Stimulated activated CD4-positive, alpha-beta T cell treated with anti-CD3 and anti-CD28 coated beads, Interleukin-4, amount 100 ng/mL, for 1 hour (primary cell): ENCODE results near the gene FAM81B.
"Not testable (repeated sequence)": the region's sequence is repeated elsewhere in the genome, so short reads cannot be mapped to it uniquely, and the experiment has no call there.

Experiments used
- DNase-seq: peaks from one replicate; pipeline ENCODE4 v3.0.0-alpha.2; 2020

FAM81B gene, protein sequence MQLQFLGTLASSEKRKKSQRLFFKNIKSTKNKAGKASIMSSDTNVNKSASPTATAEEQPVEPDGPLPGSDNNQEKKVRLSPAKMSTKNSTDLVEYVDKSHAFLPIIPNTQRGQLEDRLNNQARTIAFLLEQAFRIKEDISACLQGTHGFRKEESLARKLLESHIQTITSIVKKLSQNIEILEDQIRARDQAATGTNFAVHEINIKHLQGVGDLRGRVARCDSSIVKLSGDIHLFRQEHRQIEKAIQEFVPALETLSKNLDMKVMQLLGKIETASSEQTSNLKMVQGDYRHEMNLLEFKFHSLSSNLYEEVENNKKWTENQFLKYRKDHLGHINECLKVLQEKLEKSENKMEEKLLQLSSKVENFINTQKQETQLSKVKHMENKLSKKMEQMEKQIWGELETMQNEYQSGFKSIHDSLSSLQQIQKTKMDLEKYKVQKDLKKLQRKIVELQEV

DNA sequence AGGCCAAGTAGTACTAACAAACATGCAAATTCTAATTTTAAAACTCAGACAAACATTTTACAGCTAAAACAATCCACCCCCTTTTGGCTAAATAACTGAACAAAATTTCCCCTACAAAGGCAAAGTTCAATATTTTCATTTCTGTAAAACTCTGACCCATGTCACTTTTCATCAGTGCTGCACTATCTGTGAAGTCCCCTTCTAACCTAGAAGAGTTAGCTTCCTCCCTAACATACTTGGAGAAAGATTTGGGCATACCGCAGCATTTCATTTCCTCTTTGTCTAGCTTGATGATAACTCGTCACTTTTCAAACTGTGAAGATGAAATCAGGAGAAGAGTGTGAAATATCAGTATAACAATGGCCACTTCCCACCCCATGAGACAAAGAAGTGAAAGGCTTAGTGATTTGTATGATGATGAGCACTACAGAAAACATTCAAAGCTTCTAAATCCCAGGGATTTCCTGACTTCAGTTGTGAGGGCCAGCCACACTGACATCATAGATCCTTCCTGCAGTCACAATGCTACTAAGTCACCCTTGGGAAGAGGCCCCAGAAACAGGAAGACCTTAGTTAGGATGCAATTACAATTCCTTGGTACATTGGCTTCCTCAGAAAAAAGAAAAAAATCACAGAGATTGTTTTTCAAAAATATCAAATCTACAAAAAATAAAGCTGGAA, at the start of gene FAM81B:
Gene FAM81B, plus strand, starts transcription at position 555 of the 681 bp plus-strand sequence. Its CDS starts 24 bp downstream, at position 579.
- no peak for DNase-seq

DNA sequence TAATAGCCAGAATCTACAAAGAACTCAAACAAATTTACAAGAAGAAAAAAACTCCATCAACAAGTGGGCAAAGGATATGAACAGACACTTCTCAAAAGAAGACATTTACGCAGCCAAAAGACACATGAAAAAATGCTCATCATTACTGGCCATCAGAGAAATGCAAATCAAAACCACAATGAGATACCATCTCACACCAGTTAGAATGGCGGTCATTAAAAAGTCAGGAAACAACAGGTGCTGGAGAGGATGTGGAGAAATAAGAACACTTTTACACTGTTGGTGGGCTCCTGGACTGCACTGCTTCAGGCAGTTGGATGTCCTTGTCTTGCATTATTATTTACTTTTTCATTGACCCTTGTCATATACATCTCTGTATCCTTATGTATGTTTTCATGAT, 49.7 kb upstream of the FAM81B start:
- not testable (repeated sequence) for DNase-seq

DNA sequence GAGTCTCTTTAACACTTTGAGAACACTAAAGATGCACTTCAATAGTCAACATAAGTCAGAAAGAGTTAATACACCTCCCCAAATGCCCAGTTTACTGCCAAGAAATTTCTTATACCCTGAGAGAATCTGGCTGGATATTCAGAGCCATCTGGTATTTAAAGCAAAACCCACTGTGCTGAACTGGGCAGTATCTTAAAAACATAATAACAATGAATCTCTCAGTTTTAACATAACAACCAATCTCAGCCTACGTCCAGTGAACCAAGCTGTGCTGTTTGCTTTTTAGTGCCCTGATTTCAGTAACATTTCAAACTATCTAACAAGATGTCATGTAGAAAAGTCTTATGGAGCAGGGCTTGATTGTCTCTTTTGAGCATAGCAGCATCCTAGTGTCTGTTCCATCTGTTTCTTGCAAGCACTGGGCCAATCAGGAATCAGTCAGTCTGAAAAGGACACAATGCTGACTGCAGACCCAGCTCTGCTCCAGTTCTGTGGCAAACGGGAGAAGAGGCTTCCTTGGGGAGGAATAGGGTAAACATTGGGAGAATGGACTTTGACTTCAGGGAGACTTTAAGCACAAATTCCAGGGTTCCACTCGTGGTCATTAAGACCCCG, 43.6 kb upstream of the FAM81B start:
- DNase-seq = no peak

DNA sequence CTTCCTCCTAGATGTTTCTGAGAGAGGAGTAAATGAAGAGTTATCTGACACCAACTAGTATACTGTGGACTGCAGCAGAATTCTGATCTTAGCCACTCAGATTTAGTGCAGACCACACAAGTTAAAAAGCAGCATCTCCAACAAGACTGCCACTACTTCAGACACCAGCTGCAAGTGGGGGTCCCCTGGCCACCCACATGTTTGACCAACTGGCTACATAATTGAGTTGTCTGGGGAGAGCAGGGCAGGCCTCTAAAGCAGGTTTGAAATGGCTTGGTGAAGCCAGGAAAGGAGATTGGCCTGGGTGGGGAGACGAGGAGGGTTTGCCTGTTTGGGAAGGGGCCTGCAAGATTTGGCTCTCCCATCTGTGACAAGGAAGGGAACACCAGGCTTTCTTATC, 40.5 kb upstream of the FAM81B start:
- no peak for DNase-seq

DNA sequence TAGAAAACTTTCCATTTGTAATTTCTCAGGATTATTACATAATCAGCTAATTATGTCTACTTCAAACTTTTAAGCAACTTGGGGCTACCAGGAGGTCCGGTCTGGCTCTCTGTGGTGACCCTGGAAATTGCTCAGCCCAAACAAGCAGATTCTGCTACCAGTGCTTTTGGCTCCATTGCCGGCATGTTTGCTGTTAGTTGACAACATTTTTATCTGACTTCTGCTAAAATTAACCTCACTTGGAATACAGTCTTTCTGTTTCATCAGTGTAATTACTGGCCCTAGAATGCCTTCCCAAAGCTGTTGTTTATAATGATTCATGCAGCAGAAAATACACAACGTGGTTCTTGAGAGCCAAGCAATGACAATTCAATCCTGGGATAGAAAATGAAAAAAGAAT, 38.5 kb upstream of the FAM81B start:
- no peak for DNase-seq

DNA sequence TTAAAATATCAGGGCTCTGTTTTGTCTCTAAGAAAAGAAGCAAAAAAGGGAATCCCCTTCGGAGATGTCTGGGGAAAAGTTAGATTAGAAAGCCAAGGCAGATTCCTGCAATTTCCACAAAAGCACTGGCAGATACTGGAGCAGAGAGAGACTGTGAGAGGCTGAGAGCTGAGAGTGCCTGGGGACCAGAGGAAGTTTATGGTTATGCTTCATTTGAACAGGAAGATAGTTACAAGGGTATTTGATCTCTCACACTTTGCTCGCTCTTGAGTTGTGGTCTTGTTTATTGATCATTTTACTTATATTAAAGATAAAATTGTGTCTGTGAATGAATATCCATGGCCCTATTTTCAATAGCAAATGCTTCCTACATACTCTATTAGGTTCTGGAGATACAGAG, 32.8 kb upstream of the FAM81B start:
- no peak for DNase-seq

DNA sequence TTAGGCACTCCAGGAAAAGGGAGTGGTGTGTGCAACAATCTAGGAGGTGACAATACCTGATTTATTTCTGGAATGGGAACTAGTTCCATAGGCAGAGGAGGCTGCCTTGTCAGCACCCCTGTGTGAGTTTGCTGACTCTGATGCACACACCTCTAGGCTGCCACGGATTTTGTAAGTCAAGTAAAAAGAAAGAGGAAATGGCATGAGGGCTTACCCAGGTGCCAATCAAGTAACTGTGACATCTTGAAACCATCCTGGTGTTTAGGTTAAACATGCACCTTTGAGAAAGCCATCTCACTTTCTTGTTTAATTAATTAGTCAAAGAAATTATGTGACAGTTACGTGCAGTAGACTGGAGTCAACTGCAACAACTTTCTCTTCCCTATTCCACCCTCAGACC, 32.3 kb upstream of the FAM81B start:
- no peak for DNase-seq

DNA sequence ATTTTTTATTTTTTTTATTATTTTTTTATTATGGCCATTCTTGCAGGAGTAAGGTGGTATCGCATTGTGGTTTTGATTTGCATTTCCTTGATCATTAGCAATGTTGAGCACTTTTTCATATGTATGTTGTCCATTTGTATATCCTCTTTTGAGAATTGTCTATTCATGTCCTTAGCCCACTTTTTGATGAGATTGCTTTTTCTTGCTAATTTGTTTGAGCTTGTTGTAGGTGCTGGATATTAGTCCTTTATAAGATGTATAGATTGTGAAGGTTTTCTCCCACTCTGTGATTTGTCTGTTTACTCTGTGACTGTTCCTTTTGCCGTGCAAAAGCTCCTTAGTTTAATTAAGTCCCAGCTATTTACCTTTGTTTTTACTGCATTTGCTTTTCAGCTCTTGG, 30.5 kb upstream of the FAM81B start:
- DNase-seq = not testable (repeated sequence)

DNA sequence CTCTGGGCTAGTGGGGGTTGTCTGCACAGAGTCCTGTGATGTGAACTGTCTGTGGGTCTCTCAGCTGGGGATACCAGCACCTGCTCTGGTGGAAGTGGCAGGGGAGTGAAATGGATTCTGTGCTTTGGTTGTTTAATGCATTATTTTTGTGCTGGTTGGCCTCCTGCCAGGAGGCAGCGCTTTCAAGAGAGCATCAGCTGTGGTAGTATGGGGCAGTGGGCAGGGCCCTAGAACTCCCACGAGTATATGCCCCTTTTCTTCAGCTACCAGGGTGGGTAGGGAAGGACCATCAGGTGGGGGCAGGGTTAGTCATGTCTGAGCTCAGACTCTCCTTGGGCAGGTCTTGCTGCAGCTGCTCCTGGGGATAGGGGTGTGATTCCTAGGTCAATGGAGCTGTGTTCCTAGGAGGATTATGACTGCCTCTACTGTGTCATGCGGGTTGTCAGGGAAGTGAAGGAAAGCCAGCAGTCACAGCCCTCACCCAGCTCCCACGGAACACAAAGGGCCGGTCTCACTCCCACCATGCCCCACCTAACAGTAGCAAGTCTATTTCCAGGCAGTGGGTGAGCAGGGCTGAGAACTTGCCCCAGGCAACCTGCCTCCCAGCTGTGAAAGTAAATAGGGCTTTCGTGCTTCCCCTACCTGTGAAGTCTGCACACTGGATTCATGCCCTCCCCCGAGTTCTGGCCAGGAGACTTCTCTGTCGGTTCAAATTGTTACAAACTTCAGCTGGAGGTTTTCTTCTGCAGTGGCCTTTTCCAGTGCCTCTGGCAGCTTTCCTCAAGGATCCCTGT, 25.7 kb upstream of the FAM81B start:
- DNase-seq = no peak

DNA sequence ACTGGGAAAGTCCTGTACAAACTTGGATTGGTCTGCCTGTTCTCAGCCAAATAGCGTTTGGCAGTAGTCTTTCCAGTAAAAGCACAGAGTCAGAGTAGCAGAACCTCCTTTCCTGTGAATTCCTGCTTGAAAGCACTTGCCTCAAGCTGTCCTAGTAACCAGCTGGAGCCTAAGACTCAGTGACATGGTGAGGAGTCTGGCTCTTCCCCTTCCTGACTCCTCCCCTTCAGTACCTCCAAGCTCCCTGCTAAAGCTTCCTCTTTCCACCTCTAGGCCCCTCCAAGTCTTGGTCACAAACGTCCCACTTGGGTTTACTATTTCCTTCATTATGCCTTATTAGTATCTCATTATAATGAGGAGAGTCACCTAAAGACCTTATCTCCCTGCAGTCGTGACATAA, 21.4 kb upstream of the FAM81B start:
- no peak for DNase-seq

DNA sequence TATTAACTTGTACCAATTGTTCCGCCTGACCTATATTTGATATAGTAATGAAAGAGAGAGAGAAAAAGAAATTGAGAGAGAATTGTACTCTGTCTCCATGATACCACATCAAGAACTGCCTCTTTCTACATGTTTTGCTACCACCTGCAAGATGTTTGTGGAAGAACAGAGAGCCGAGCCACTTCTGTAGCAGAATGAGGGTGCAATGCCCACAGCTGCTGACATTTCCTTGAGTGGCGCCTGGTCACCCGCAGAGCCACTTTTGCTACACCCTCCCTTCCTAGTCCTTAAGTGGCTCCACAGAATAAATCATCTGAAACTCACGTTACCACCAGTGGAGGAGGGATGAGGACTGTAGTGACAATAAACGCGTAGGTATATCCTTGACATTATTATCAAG, 17.1 kb upstream of the FAM81B start:
- no peak for DNase-seq

DNA sequence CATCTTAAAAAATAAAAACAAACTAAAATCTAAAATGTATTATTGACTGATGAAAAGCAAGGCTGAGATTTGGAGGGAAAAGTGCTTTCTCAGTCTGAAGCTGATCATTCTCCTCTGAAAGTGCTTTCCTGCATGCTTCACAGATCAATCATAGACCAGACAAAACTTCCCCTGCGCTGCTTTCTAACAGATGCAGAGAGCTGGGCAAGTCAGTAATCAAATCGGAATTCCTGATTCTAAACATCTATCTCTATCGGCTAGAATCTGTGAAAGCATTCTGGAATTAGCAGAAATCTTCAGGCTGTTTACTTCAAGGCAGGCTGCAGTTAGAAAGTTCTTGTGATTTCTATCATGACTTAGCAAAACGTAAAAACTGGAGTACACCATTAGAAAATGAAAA, 15.6 kb upstream of the FAM81B start:
- no peak for DNase-seq

DNA sequence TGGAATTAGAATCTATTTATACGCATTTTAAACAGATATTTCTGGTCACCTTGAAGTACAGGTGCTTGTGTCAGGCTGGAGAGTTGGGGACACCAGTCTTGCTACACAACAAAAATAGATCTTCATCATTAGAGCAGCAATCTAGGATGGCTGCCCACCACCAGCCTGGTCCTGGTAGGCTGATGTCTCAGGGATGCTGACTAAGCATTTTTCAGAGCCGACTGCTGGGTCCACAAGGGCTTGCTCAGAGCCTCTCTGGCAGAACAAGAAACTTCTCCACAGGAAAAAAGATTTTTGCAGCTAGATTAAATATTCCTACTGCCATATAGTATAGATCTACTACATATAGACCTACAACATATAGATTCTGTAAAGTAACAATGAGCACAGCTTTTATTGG, 12.0 kb upstream of the FAM81B start:
- no peak for DNase-seq

DNA sequence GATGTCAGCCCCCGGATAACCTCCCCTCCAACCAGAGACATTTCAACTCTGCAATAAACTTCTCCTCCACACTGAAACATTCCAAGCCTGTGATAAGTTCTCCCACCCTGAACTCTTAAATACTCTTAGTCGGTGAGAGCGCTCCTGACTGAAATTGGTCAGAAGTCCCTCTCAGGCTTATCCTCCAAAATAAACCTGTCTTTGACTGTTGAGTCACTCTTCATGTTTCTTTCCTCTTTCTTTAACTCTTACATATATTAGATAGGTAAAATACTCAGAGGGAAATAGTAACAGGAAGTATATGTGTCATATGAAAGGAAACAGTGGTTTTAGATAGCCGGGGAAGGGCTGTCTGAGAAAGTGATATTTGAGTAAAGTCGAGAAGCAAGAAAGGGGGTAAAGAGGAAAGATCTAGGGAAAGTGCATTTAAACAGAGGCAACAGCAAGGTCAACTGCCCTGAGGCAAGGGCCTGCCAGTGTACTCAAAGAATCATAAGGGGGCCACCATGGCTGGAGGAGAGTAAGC, 11.0 kb upstream of the FAM81B start:
- DNase-seq = no peak

DNA sequence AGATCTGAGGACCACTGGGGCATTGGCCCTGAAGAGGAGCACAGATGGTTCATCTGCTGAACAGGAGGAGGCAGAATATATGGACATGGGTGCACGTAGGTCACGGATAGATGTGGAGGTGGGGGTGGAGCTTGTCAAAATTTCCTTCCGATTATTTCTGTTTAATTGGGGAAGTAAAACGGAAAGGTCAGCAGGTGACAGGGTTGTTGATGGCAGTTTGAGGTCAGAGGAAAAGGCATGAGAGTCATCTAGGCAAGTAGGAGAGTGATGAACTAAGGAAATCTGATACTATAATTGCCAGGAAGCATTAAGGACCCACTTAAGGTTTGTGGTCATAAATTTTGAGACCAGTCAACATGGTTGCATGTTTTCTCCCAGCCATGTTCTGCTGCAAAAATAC, 8.4 kb upstream of the FAM81B start:
- no peak for DNase-seq

DNA sequence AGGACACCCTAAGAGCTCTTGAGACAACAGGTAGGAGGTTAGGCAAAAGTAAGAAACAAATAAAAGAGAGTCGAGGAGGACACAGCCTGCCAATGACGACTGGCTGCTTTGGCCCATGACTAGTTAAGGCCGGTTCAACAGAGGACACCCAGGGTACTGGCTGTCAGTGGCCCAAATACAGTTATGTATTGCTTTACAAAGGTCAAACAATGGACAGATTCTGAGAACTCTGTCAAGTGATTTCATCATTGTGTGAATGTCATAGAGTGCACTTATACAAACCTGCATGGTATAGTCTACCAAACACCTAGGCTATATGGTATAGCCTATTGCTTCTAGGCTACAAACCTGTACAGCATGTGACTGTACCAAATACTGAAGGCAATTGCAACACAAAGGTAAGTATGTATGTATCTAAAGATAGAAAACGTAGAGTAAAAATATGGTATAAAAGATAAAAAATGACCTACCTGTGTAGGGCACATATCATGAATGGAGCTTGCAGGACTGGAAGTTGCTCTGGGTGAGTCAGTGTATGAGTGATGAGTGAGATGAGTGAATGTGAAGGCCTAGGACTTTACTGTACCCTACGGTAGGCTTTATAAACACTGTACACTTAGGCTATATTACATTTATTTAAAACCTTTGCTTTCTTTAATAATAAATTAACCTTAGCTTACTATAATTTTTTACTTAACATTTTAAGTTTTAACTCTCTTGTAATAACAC, 6.5 kb upstream of the FAM81B start:
- no peak for DNase-seq

DNA sequence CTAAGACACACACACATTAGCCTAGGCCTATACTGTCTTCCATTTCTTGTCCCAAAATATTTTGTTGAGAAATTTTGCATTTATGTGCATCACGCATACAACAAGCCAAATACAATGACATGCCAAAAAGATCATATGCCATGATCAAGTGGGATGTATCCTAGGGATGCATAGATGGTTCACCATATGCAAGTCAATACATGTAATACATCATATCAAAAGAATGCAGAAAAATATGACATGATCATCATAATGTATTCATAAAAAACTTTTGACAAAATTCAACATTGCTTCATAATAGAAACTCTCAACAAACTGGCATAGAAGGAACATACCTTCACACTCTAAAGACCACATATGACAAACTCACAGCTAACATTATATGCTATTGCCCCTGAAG, 5.8 kb upstream of the FAM81B start:
- DNase-seq = no peak

DNA sequence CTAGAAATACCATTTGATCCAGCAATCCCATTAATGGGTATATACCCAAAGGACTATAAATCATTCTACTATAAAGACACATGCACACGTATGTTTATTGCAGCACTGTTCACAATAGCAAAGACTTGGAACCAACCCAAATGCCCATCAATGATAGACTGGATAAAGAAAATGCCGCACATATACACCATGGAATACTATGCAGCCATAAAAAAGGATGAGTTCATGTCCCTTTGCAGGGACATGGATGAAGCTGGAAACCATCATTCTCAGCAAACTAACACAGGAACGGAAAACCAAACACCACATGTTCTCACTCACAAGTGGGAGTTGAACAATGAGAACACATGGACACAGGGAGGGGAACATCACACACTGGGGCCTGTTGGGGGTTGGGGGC, 799 bp downstream of the FAM81B start:
- DNase-seq = not testable (repeated sequence)

DNA sequence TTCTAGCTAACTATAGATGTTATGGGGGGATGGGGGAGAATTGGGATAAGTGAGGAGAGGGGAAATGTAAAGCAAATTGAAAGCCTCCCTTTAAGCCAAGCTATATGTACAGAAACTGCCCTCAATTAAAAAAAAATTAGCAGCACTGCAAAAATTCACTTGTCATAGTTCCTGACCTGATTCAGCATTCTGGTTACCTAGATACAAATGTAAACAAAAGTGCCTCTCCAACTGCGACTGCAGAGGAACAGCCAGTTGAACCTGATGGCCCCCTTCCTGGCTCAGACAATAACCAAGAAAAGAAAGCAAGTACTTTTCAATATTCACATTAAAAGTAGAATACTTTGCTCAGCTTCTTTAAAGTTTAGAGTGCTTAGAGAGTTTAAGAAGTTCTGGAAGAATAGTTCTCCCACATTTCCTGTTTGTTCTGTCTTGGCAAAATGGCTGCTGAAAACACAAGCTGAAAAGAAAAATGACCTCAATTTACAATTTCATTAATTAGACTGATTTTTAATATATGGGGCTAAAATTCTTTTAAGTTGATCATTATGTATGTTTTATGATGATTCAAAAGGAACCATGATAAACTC, 1.5 kb downstream of the FAM81B start:
- DNase-seq = no peak

DNA sequence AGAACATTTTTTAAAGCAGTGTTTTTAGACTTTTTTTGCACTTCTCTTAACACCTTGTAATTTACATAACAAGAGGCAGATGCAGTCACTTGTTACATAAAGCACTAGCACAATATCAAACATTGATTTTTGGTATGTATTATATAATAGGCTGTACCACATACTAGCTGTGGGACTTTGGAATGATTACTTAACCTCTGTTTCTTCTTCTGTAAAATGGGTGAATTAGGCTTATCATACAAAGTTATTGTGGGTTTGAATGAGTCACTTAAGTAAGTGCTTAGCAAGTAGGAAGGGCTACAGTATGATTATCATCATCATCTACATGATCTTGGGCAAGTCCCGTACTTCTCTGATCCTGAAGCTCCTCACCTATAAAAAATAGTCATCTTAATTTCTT, 2.1 kb downstream of the FAM81B start:
- DNase-seq = no peak

DNA sequence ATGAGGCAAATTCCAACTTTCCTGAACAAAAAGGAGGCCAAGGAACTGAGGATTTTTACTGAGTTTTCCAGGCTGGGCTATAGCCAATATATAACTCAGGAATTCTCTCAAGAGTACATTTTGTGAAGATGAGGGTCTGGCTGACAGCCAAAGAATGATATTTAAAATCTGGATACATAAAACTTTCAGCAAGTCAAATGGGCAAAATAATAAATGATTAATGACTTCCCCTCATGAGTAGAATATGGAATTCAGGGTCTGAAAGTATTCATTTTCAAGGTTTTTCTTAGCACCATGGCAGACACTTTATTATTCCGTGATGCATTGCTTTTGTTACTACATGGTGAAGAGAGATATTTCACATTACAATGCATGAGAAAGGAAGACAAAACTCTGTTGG, 7.8 kb downstream of the FAM81B start:
- DNase-seq = no peak

DNA sequence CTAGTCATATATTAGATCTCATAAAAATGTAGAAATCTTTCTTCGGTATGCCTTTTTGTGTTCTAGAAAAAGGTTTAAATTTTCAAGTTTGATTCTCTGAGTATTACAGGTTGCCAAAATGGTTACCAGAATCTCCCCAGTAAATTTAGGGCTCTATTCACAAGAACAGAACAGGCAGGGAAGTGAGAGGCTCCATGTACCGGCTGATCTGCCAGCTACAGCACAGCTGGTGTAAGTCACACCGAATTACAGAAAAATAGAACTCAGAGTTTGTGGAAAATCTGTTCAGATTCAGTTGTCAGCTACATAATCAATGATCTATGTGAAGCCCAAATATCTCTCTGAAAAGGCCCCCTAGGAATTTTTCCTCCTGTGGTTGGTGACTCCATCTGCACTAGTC, 10.5 kb downstream of the FAM81B start:
- no peak for DNase-seq
